ENCODE data around the gene EGFL8.
"Not testable (repeated sequence)": the region's sequence is repeated elsewhere in the genome, so short reads cannot be mapped to it uniquely, and the experiment has no call there.

GRCh38 chr6:32187725-32188380 is 23.5 kb downstream of the EGFL8 start:
- TF ChIP-seq POLR2A, CTCF (IDR thresholded peaks at IDR 0.05): not testable (repeated sequence)

Data from Peyer's patch (tissue), 4 donors.